Thymus (tissue), 2 donors: ENCODE measurements around the gene TMEM242. TPM values are rescaled to one million over a fixed set of nuclear protein-coding genes. Genes with fewer than 3 reads are reported as not detected.

ENCODE experiments used
- polyA plus RNA-seq: library from polyadenylated mRNA; stranded (reverse); fragments of 200-250 nt; gene quantifications from one replicate; pipeline ENCODE4 v1.2.3, GENCODE V29; 2013
- total RNA-seq: library from RNA; stranded (reverse); fragments of 120-200 nt; gene quantifications from one replicate; pipeline ENCODE4 v1.2.4, GENCODE V29; 2013
- donor health status: healthy.

The TMEM242 gene
- total and polyA plus RNA-seq, 2 donors = 6.1 to 9.6 TPM

Other genes starting within 250 kb of the TMEM242 start
- 3.4 TPM for gene ZDHHC14, start 57.7 kb upstream of the TMEM242 start, total RNA-seq
- 7.5 TPM for gene ZDHHC14, start 57.7 kb upstream of the TMEM242 start, polyA plus RNA-seq